Astrocyte (in vitro differentiated cells and primary cell): ENCODE data around the gene PTPN14. TPM values are rescaled to one million over a fixed set of nuclear protein-coding genes. Genes with fewer than 3 reads are reported as not detected.
"Not testable (repeated sequence)": the region's sequence is repeated elsewhere in the genome, so short reads cannot be mapped to it uniquely, and the experiment has no call there.

Experiments used
- DNase-seq: peaks from one replicate; pipeline ENCODE4 v3.0.0-alpha.2; 2010; ENCODE audit warnings: low read depth
- FAIRE-seq: peaks from 2 replicates; lab custom pipeline; 2011; peaks lifted over from hg19 to GRCh38; lab: Jason Lieb, UNC
- H2AFZ ChIP-seq: 2 replicates; pipeline ENCODE4 v1.6.0; 2012; ENCODE audit warnings: low read depth, low read length, inconsistent platforms
- H3K27ac ChIP-seq: 2 replicates; pipeline ENCODE4 v1.5.1; 2011; ENCODE audit warnings: low read depth, low read length, inconsistent platforms
- H3K27me3 ChIP-seq: 2 replicates; pipeline ENCODE4 v1.6.0; 2011; ENCODE audit warnings: low read length, inconsistent platforms; ENCODE audit not compliant: insufficient read depth
- H3K36me3 ChIP-seq: 2 replicates; pipeline ENCODE4 v1.5.1; 2011; ENCODE audit warnings: low read length, inconsistent platforms; ENCODE audit not compliant: insufficient read depth
- H3K4me1 ChIP-seq: 2 replicates; pipeline ENCODE4 v1.5.1; 2011; ENCODE audit warnings: low read length, inconsistent platforms; ENCODE audit not compliant: insufficient read depth
- H3K4me2 ChIP-seq: 2 replicates; pipeline ENCODE4 v1.6.0; 2012; ENCODE audit warnings: low read length, inconsistent platforms
- H3K4me3 ChIP-seq: 2 replicates; pipeline ENCODE4 v1.5.1; 2011; ENCODE audit warnings: low read depth, mild to moderate bottlenecking, low read length, inconsistent platforms; ENCODE audit not compliant: insufficient read depth
- H3K79me2 ChIP-seq: 2 replicates; pipeline ENCODE4 v1.6.0; 2012; ENCODE audit warnings: mild to moderate bottlenecking, low read length, inconsistent platforms; ENCODE audit not compliant: insufficient read depth
- H3K9ac ChIP-seq: 2 replicates; pipeline ENCODE4 v1.6.0; 2012; ENCODE audit warnings: mild to moderate bottlenecking, low read length, inconsistent platforms
- H3K9me3 ChIP-seq: 2 replicates; pipeline ENCODE4 v1.5.1; 2012; ENCODE audit warnings: low read depth, mild to moderate bottlenecking, low read length, inconsistent platforms; ENCODE audit not compliant: insufficient read depth
- H4K20me1 ChIP-seq: 2 replicates; pipeline ENCODE4 v1.6.0; 2012; ENCODE audit warnings: low read length, inconsistent platforms; ENCODE audit not compliant: insufficient read depth
- H3K27ac Mint-ChIP-seq: one replicate; pipeline ENCODE4 v1.8.0; 2021; ENCODE audit warnings: mild to moderate bottlenecking, mixed read lengths; ENCODE audit not compliant: unreplicated experiment
- H3K27me3 Mint-ChIP-seq: one replicate; pipeline ENCODE4 v1.8.0; 2021; ENCODE audit warnings: low read depth, mixed read lengths; ENCODE audit not compliant: unreplicated experiment
- H3K36me3 Mint-ChIP-seq: one replicate; pipeline ENCODE4 v1.8.0; 2021; ENCODE audit warnings: low read depth, mixed read lengths; ENCODE audit not compliant: unreplicated experiment
- H3K4me1 Mint-ChIP-seq: one replicate; pipeline ENCODE4 v1.8.0; 2021; ENCODE audit warnings: low read depth, mixed read lengths; ENCODE audit not compliant: unreplicated experiment
- H3K4me3 Mint-ChIP-seq: one replicate; pipeline ENCODE4 v1.8.0; 2021; ENCODE audit warnings: mild to moderate bottlenecking, moderate library complexity, mixed read lengths; ENCODE audit not compliant: unreplicated experiment
- H3K9me3 Mint-ChIP-seq: one replicate; pipeline ENCODE4 v1.8.0; 2021; ENCODE audit warnings: mild to moderate bottlenecking, mixed read lengths; ENCODE audit not compliant: unreplicated experiment
- EZH2 ChIP-seq: IDR thresholded peaks from 2 replicates; pipeline ENCODE4 v1.6.1; 2012; ENCODE audit warnings: mild to moderate bottlenecking, low read length, inconsistent platforms; ENCODE audit not compliant: insufficient read depth
- total RNA-seq: library from RNA; stranded (reverse); gene quantifications from 2 replicates; pipeline ENCODE4 v1.2.1, GENCODE V29; 2021
- TF ChIP-seq, protein P1 (sequence below): IDR thresholded peaks from 2 replicates; pipeline ENCODE4 v1.5.1; 2011; ENCODE audit warnings: low read depth, mild to moderate bottlenecking, inconsistent platforms, low read length, moderate library complexity; ENCODE audit not compliant: insufficient read depth

The PTPN14 gene
- total RNA-seq, 1 donor from 2014 or later = 177 TPM

GRCh38 chr1:214524824-214525223 lies 26.6 kb downstream of the PTPN14 start:
- Histone ChIP-seq H3K4me1 (peaks cover 34% of the 10 kb centered on the region), H3K79me2 (peaks cover 100% of the 10 kb centered on the region), H3K4me2 (peak overlapping the region; percentile 61), H3K9ac (no peak overlapping the region), H2AFZ (no peak overlapping the region), H3K27me3 (no peaks in the 10 kb centered on the region), H3K36me3 (no peaks in the 10 kb centered on the region), H3K4me3 (no peak overlapping the region), H4K20me1 (peaks cover 82% of the 10 kb centered on the region), H3K27ac (no peak overlapping the region), H3K9me3 (no peaks in the 10 kb centered on the region)
- TF ChIP-seq, protein P1, sequence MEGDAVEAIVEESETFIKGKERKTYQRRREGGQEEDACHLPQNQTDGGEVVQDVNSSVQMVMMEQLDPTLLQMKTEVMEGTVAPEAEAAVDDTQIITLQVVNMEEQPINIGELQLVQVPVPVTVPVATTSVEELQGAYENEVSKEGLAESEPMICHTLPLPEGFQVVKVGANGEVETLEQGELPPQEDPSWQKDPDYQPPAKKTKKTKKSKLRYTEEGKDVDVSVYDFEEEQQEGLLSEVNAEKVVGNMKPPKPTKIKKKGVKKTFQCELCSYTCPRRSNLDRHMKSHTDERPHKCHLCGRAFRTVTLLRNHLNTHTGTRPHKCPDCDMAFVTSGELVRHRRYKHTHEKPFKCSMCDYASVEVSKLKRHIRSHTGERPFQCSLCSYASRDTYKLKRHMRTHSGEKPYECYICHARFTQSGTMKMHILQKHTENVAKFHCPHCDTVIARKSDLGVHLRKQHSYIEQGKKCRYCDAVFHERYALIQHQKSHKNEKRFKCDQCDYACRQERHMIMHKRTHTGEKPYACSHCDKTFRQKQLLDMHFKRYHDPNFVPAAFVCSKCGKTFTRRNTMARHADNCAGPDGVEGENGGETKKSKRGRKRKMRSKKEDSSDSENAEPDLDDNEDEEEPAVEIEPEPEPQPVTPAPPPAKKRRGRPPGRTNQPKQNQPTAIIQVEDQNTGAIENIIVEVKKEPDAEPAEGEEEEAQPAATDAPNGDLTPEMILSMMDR = no peak
- TF ChIP-seq EZH2 = no peak
- DNase-seq (no peak), FAIRE-seq (no peak)
- no peaks in the 10 kb centered on the region for H3K9me3 Mint-ChIP-seq
- H3K27ac Mint-ChIP-seq = peak overlapping the region; percentile 28
- H3K4me3 Mint-ChIP-seq = no peak overlapping the region
- peaks cover 6% of the 10 kb centered on the region for H3K36me3 Mint-ChIP-seq
- peaks cover 70% of the 10 kb centered on the region for H3K4me1 Mint-ChIP-seq
- no peaks in the 10 kb centered on the region for H3K27me3 Mint-ChIP-seq

DNA sequence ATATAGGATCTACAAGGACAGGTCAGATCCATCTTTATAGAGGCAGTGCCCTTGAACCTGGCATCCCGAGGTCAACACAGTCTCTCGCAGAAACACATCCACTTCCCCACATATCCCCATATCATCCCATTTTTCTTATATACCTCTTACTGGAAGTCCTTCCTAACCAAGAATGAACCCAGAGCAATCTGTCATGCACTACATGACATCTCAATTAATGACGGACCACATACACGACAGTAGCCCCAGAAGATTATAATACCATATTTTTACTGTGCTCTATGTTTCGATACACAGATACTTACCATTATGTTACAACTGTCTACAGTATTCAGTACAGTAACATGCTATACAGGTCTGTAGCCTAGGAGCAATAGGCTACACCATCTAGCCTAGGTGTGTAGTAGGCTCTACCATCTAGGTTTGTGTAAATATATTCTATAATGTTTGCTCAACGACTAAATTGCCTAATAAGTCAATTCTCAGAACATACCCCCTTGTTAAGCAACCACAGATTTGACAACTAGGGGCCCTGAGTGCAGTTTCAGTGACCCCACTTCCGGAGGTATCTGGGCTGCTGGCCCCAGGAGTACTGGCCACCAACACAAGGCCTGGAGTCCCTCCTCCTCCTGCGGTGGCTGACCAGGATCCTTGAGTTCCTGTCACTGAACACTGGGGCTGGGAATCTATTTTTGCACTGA lies 28.1 kb downstream of the PTPN14 start:
- Histone ChIP-seq H3K36me3 (no peaks in the 10 kb centered on the region), H3K4me2 (no peak overlapping the region), H3K27ac (no peak overlapping the region), H4K20me1 (peaks cover 78% of the 10 kb centered on the region), H3K9me3 (no peaks in the 10 kb centered on the region), H2AFZ (no peak overlapping the region), H3K79me2 (peaks cover 100% of the 10 kb centered on the region), H3K27me3 (no peaks in the 10 kb centered on the region), H3K4me3 (no peak overlapping the region), H3K9ac (no peak overlapping the region), H3K4me1 (peaks cover 45% of the 10 kb centered on the region)
- Mint-ChIP-seq H3K27me3 (no peaks in the 10 kb centered on the region), H3K36me3 (peaks cover 6% of the 10 kb centered on the region), H3K27ac (peak overlapping the region; percentile 22), H3K4me3 (no peak overlapping the region), H3K4me1 (peaks cover 75% of the 10 kb centered on the region), H3K9me3 (no peaks in the 10 kb centered on the region)
- FAIRE-seq (no peak), DNase-seq (no peak)
- no peak for TF ChIP-seq EZH2
- TF ChIP-seq, protein P1 = no peak

DNA sequence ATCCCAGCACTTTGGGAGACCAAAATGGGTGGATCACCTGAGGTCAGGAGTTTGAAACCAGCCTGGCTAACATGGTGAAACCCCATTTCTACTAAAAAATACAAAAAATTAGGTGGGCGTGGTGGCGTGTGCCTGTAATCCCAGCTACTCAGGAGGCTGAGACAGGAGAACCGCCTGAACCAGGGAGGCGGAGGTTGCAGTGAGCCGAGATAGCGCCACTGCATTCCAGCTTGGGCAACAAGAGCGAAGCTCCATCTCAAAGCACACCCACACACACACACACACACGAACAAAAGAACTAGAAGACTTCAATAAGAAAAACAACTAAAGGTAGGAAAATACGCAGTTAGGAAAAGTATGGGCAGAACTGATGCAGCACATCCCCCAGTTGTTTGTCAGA lies 29.9 kb downstream of the PTPN14 start:
- H3K36me3 Mint-ChIP-seq, H3K9me3 Mint-ChIP-seq, H3K27ac ChIP-seq, H3K27ac Mint-ChIP-seq, DNase-seq, H3K36me3 ChIP-seq, H3K4me3 ChIP-seq, H3K4me3 Mint-ChIP-seq, H3K9ac ChIP-seq, H3K9me3 ChIP-seq, H3K27me3 Mint-ChIP-seq, H3K27me3 ChIP-seq, FAIRE-seq, H3K4me2 ChIP-seq, H2AFZ ChIP-seq: not testable (repeated sequence)
- Histone ChIP-seq H4K20me1 (peaks cover 74% of the 10 kb centered on the region), H3K79me2 (peaks cover 100% of the 10 kb centered on the region), H3K4me1 (peaks cover 49% of the 10 kb centered on the region)
- peaks cover 74% of the 10 kb centered on the region for H3K4me1 Mint-ChIP-seq
